Epithelial cell of esophagus (primary cell): ENCODE results near the gene IGFBP5.

Source experiments
- DNase-seq: peaks from one replicate; pipeline ENCODE4 v3.0.0; 2010; ENCODE audit warnings: low read depth
- H3K4me3 ChIP-seq: 2 replicates; pipeline ENCODE4 v1.5.1; 2011; ENCODE audit warnings: mild to moderate bottlenecking, low read length, control low read depth
- CTCF ChIP-seq: IDR thresholded peaks from 2 replicates; pipeline ENCODE4 v1.5.1; 2011; ENCODE audit warnings: low read depth, mild to moderate bottlenecking, low read length, control low read depth, inconsistent platforms; ENCODE audit not compliant: insufficient read depth; ENCODE audit errors: missing control alignments

Gene IGFBP5

GRCh38 chr2:216663106-216663505 lies 32.2 kb downstream of the IGFBP5 start:
- TF ChIP-seq CTCF, result no peak
- no peak overlapping the region for H3K4me3 ChIP-seq

GRCh38 chr2:216661639-216662375 lies 33.5 kb downstream of the IGFBP5 start:
- no peak overlapping the region for H3K4me3 ChIP-seq
- no peak for TF ChIP-seq CTCF

More at GRCh38 chr2:216663106-216663505, 32.2 kb downstream of the IGFBP5 start:
- no peak for DNase-seq

GRCh38 chr2:216661051-216661450 lies 34.3 kb downstream of the IGFBP5 start:
- TF ChIP-seq CTCF, result no peak
- DNase-seq, result no peak
- no peak overlapping the region for H3K4me3 ChIP-seq

More at GRCh38 chr2:216661639-216662375, 33.5 kb downstream of the IGFBP5 start:
- no peak for DNase-seq

- no peak for TF ChIP-seq CTCF
- no peak for DNase-seq
- no peak overlapping the region for H3K4me3 ChIP-seq
These were observed 34.9 kb downstream of the IGFBP5 start for GRCh38 chr2:216660496-216660895.

- no peak for TF ChIP-seq CTCF
- H3K4me3 ChIP-seq, result no peak overlapping the region
These were observed 36.1 kb downstream of the IGFBP5 start for GRCh38 chr2:216659276-216659675.

GRCh38 chr2:216658757-216659156 lies 36.6 kb downstream of the IGFBP5 start:
- TF ChIP-seq CTCF, result no peak
- no peak overlapping the region for H3K4me3 ChIP-seq
- peak; percentile 40 for DNase-seq

More at GRCh38 chr2:216659276-216659675, 36.1 kb downstream of the IGFBP5 start:
- DNase-seq, result peak; percentile 85

- H3K4me3 ChIP-seq, result no peak overlapping the region
- no peak for TF ChIP-seq CTCF
- no peak for DNase-seq
These were observed 37.4 kb downstream of the IGFBP5 start for GRCh38 chr2:216657980-216658379.
